HL-60/S4 (cell line): ENCODE data around the gene IZUMO1R.
"Not testable (repeated sequence)": the region's sequence is repeated elsewhere in the genome, so short reads cannot be mapped to it uniquely, and the experiment has no call there.

Experiments
- in situ Hi-C: fragments of 300-500 bp; cut with MboI; formaldehyde crosslinking; loops from 2 replicates; pipeline ENCODE4 v1.14.3; 2022; ENCODE audit warnings: low sequenced_read_pairs

Gene IZUMO1R

DNA sequence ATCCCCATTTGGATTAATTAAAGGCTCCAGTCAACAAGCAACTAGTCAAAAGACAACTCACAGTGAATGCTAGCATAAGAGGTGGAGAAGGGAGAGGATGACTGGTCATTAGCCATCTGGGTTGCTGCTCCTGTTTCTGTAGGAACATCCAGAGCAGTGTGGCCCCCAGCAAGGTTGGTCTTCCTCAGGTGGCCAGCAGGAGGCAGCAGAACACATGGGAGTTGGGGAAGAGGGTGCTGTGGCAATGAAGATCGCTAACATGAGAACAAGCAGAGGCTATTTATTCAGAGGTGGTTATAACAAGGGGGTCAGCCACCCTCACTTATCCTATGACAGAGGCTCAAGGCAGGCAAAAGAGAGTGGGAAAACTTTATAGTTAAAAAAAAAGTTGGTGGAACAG is 21.3 kb downstream of the IZUMO1R start:
- in situ Hi-C loops, result loop anchor here (10.0 kb wide), 1 partner anchor 179 kb away; no protein-coding TSS in a partner anchor

GRCh38 chr11:94326947-94327346 is 22.6 kb downstream of the IZUMO1R start:
- in situ Hi-C loops, result loop anchor here (10.0 kb wide), 1 partner anchor 178 kb away; no protein-coding TSS in a partner anchor

DNA sequence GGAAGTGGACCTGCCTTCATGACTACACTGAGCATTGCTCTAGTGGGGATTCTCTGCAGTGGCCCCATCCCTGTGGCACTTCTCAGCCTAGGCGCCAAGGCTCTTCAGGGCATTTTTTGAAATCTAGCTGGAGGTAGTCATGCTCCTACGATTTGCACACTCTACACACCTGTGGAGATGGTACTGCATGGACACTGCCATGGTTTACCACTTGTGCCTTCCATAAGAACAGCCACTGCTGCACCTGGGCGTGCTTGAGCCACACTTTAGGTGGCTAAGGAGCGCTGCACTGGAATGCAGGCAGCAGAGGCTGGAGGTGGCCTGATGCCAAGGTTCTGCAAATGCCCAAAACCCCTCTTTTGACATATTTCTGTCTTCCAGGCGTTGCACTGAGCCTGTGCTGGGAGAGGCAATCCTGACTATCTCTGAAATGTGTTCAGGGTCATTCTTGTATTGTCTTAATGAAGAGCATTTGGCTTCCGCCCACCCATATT is 24.3 kb downstream of the IZUMO1R start:
- in situ Hi-C loops, result loop anchor here (10.0 kb wide), 1 partner anchor 176 kb away; no protein-coding TSS in a partner anchor

DNA sequence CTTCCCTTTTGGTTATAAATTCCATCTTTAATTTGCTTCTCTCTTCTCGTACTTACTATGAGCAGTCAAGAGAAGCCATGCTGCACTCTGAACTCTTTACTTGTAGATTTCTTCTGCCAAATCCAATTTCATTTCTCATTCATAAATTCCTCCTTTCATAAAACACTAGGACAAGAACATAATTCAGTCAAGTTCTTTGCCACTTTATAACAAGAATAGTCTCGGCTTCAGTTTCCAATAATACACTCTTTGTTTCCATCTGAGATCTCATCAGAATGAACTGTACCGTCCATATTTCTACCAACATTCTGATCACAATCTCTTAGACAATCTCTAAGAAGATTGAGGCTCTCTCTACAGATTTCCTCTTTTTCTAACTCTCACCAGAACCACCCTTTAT is 25.1 kb downstream of the IZUMO1R start:
- in situ Hi-C loops, result loop anchor here (10.0 kb wide), 1 partner anchor 175 kb away; no protein-coding TSS in a partner anchor

DNA sequence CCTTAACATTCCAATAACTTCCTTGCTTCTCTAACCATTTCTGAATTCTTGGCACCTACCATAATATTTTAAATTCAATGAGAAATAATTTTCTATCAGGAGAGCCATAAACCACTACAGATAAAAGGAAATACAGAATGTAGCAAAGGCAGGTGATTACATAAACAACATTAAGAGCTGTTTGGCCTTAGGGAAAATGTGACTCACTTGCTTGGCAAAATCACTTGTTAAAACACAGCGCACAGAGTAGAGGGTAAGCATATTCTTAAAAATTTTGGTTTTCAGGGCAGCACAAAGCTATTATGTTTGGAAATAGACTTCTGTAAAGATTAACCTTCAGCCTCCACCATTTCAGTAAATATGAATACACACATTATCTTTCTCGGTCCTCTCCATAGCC is 26.4 kb downstream of the IZUMO1R start:
- in situ Hi-C loops, result no loop called here

DNA sequence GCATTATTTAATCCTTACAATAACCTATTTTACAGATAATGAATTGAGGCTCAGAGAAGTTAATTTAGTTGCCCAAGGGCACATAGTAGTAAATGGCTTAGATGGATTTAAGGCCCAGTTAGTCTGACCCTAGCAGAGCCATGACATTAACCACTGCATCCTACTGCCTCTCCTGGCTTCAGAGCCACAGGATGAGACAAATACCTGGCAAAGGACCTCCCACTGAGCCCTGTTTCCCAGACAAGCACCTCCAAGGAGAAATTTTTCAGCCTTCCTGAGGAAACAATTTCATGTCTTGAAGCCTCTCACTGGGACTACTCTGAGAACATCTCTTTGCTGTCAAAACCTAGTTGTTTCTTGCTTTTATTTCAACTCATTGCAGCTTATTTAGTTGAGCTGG is 28.4 kb downstream of the IZUMO1R start:
- in situ Hi-C loops, result no loop called here

- in situ Hi-C loops, result no loop called here
These were observed 31.7 kb downstream of the IZUMO1R start for GRCh38 chr11:94336033-94336432.

DNA sequence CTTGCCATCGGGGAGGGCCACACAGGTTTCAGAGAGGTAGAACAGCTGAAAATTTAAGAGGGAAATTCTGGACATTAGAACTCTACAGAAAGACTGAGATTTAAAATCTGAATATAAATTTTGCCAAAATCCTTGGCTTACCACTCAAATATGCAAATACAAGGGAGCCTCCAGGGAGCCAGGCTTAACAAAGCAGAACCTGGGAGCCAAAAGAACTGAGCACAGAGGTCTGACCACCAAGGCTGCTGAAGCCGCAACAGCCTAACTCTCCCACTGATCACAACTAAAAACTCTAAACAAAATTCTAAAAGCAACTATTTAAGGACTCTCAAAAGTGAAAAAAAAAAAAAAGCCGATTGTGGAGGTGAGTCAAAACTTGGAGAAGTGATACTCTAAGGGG is 34.3 kb downstream of the IZUMO1R start:
- in situ Hi-C loops, result no loop called here

DNA sequence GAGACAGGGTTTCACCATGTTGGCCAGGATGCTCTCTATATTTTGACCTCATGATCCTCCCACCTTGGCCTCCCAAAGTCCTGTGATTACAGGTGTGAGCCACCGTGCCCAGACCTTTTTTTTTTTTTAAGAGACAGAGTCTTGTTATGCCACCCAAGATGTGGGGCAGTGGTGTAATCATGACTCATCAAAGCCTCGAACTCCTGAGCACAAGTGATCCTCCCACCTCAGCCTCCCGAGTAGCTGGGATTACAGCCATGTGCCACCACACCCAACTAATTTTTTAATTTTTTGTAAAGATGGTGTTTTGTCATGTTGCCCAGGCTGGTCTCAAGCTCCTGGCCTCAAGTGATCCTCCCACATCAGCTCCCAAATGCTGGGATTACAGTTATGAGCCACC is 37.9 kb downstream of the IZUMO1R start:
- in situ Hi-C loops, result no loop called here

DNA sequence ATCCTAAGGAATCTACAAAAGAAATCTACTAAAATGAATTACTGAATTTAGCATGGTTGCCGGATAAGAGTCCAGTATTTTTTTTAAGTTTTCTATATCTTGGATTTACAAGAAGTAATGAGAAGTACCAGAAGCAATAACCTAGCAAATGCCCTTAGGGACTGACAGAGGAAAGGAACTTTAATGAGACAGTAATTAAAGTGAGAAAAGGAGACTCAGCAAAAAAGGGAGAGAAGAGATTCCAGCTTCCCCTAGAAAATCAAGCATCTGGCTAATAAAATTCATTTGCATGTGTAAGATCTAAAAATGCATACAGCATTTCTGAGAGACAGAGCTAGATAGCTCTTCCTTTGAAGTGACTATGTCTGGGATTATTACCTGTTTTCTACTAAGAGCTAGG is 39.1 kb downstream of the IZUMO1R start:
- in situ Hi-C loops, result no loop called here

GRCh38 chr11:94346311-94346710 is 41.9 kb downstream of the IZUMO1R start:
- in situ Hi-C loops, result not testable (repeated sequence)

DNA sequence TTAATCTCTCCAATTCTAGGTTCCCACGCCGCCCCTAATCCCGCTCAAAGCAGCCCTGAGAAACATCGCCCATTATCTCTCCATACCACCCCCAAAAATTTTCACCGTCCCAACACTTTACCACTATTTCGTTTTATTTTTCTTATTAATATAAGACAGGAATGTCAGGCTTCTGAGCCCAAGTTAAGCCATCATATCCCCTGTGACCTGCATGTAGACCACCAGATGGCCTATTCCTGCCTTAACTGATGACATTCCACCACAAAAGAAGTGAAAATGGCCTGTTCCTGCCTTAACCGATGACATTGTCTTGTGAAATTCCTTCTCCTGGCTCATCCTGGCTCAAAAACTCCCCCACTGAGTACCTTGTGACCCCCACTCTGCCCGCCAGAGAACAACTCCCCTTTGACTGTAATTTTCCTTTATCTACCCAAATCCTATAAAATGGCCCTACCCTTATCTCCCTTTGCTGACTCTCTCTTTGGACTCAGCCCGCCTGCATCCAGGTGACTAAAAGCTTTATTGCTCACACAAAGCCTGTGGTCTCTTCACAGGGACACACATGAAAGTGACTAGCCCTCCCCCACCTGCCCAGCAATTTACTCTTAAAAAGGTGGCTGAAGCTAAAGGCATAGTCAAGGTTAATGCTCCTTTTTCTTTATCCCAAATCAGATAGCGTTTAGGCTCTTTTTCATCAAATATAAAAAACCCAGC is 46.6 kb downstream of the IZUMO1R start:
- in situ Hi-C loops, result not testable (repeated sequence)
